HG02840 (cell line): Measurements from ENCODE around the gene TMEM50B.

Source experiments
- ATAC-seq: cut with Tn5 transposase; IDR thresholded peaks from one replicate; pipeline ENCODE4 v1.9.1; 2021; ENCODE audit warnings: mild to moderate bottlenecking, moderate library complexity, moderate number of reproducible peaks; ENCODE audit not compliant: unreplicated experiment, low FRiP score

Gene TMEM50B

DNA sequence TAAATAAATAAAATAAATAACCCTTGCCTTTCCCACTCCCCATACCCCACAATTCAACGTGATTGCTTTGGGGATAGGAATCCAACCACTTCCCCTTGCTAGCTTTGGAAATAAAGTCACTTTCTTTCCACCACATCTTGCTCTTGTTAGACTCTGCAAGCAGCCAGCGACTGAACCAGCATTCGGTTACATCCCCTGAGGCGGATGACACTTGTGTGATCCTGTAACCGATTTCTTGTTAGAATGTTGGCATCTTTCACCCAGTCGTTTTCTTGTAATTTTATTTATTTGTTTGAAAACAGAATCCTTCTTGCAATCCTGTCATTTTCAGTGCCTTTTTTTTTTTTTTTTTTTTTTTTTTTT, 78.2 kb downstream of the TMEM50B start:
- no peak for ATAC-seq
